ENCODE data around the gene OR7G3.

The OR7G3 gene

DNA sequence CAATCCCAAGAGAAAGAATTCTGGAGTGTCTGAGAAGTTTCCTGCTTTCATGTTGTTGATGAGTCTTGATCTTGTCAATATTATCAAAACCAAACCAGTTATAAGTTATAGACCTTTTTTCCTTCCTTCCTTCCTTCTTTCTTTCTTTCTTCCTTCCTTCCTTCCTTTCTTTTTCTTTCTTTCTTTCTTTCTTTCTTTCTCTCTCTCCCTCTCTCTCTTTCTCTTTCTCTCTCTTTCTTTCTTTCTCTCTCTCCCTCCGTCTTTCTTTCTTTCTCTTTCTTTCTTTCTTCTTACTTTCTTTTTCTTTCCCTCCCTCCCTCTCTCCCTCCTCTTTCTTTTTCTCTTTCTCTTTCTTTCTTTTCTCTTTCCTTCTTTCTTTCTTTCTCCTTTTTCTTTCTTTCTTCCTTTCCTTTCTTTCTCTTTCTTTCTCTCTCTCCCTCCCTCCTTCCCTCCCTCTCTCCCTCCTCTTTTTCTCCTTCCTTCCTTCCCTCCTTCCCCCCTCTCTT lies at the start of gene OR7G3:
Gene OR7G3 (minus strand): TSS at position 51 of the 506 bp plus-strand sequence. CDS start 0 bp downstream, at position 51.
- no peak for DNase-seq

DNA sequence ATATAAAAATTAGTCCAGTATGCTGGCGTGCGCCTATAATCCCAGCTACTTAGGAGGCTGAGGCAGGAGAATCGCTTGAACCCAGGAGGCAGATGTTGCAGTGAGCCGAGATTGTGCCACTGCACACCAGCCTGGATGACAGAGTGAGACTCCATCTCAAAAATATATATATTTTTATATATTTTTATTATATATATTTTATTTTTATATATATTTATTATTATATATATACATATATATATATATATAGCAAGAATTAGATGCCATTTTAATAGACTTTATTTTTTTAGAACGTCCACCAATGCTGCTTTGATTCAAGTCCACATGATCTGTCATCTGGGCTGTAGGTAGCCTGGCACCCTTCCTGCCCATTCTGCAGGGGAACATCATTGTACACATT lies 48.6 kb upstream of the OR7G3 start:
- no peak for DNase-seq

DNA sequence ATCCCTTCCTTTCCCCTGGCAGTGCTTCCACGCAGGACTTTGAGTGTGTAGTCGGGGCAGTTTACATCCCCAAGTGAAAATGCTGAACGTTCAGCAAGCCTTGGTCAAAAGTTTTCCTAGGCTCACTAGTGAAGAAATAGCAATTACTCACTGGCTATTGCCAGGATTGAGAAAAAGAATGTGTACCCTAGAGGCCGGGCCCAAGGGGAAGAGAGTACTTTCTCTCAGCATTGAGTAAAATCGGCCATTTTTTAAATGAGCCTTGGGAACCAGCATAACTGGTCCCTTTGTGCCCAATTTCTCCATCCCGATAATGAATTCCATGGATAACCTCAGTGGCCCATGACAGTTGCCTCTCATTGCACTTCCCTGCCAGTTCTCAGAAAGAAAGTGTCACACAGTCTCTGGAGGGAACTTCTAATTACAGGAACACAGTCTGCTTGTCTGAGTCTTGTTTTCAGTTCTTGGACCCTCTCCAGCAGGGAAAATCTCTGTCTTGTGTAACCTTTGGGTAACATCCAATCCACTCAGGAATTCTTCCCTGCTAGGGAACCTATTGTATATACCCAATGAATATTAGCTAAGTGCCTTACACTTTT lies 44.7 kb upstream of the OR7G3 start:
- no peak for DNase-seq

GRCh38 chr19:9166846-9167245 lies 40.1 kb upstream of the OR7G3 start:
- DNase-seq, result no peak

- DNase-seq, result no peak
These were observed 38.5 kb upstream of the OR7G3 start for GRCh38 chr19:9165261-9165660.

DNA sequence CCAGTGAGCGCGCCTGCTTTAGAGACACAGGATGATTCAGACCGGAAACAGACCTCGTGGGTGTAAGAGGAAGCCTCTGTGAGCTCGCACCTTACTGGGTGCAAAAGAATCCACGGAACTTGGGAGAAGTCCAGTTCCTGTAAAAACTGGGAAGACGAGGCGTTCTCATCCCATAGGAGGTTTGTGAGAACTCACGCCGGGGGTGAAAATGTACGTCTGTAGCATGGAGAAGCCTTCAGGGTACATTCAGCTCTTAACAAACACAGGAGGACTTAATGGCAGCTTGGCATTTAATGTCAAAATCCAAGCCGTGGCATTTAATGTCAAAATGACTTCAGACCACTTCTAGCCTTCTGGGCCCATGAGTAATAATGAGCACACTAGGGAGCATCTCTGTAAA lies 34.7 kb upstream of the OR7G3 start:
- no peak for DNase-seq

DNA sequence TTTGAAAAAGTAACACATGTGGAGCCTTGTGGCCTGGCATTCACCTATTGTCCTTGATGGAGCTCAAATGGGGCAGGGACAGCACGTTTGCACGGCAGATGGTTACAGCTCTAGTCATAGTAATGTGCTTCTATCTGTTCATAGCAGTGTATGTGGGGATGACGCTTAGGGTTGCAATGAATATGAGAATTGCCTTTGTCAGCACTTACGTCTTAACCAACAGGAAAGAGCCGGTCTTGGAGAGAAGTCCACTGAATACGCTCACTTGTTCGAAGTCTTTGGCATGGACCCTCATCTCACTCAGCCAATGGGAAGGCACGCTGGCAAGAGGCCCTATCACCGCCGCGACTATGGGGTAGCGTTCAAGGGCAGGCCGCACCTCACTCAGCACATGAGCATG lies 33.1 kb upstream of the OR7G3 start:
- DNase-seq, result no peak

DNA sequence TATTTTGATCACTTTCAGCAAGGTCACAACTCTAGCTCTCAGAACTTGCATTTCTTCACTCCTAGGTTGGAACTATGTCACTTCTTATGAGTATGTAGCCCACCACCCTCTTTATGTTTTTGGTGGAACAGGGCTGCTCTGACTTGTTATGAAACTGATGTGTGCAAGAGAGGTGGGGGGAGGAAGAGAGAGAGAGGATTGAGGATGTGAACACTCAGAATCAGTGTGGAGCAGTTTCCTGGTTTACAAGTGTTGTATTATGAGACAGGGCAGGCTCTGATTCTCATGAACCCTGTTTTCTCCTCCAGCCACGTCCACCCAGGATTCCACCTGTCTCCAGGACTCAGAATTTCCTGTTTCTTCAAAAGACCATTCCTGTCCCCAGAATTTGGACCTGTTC lies 29.6 kb upstream of the OR7G3 start:
- no peak for DNase-seq

GRCh38 chr19:9155591-9155990 lies 28.8 kb upstream of the OR7G3 start:
- DNase-seq, result no peak

DNA sequence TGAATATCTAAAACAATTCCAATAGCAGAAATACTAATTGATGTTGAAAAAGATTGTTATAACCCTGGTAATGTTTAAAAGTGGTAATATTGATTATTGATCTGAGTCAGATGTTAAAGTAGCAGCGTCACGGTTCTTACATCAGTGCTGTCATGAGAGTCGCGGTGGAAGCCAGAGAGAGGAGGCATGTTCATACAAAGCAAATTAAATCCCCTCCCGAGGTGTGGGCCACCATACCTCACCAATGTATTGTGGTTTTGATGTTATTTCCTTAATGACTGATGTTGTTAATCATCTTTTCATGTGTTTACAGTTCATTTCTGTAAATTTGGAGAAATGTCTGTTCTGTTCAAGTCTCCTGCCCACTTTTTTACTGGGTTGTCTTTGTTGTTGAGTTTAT lies 24.6 kb upstream of the OR7G3 start:
- no peak for DNase-seq

GRCh38 chr19:9150650-9151049 lies 23.9 kb upstream of the OR7G3 start:
- DNase-seq, result no peak

- DNase-seq, result no peak
These were observed 23.2 kb upstream of the OR7G3 start for GRCh38 chr19:9149997-9150396.

- no peak for DNase-seq
These were observed 21.9 kb upstream of the OR7G3 start for GRCh38 chr19:9148697-9149096.

DNA sequence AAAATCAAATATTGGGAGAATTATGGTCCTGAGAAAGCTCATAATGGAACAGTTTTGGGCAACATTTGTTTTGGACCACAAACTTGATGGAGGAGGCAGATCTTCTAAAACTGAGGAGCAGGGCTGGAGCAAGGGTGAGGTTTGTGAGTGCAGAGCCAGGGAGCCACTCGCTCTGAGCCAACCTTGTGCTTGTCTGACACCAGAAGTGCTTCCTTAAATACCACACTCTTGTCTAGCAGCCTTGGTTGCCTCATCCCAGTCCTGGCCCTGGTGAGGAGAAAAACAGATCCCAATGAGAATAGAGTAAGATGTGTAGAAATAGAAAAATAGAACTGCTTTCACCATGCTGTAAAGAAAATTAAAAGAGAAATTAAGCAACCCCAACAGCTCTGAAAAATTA lies 20.1 kb upstream of the OR7G3 start:
- no peak for DNase-seq

DNA sequence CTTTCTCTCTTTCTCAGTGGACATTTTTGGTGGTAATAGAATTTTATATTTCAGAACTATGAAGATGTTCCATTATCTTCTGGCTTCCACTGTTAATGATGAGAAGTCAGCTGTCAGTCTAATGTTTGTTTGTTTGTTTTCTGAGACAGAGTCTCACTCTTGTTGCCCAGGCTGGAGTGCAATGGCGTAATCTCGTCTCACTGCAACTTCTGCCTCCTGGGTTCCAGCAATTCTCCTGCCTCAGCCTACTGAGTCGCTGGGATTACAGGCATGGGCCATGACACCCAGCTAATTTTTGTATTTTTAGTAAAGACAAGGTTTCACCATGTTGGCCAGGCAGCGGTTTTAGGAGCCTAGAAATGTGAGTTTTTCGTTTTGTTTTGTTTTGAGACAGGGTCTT lies 18.2 kb upstream of the OR7G3 start:
- no peak for DNase-seq

GRCh38 chr19:9140159-9140874 lies 13.6 kb upstream of the OR7G3 start, which contains the start of gene ZNF317:
ZNF317 (plus strand) TSS chr19:9140397; CDS start chr19:9156017, 15,620 bp downstream.
- peak; percentile 76 for DNase-seq

DNA sequence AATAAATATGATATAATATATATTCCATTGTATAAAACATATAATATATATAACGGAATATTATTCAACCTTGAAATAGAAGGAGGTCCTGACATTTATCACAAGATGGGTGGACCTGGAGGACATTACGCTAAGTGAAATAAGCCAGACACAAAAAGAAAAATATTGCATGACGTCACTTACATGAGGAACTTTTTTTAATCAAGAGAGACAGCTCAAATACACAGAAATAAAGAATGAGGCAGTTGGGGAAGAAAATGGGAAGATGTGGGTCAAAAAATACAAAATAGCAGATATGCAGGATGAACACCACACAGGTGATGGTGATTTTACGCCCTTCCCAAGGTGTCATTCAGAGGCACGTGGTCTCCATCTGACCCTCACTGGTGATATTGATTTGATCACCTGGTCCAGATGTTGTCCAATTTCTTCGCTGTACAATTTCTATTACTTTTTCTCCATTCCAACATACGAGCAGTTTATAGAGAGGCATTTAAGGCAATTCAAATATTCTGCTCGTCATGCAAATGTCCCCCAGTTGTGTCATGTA lies 12.9 kb upstream of the OR7G3 start:
- no peak for DNase-seq

DNA sequence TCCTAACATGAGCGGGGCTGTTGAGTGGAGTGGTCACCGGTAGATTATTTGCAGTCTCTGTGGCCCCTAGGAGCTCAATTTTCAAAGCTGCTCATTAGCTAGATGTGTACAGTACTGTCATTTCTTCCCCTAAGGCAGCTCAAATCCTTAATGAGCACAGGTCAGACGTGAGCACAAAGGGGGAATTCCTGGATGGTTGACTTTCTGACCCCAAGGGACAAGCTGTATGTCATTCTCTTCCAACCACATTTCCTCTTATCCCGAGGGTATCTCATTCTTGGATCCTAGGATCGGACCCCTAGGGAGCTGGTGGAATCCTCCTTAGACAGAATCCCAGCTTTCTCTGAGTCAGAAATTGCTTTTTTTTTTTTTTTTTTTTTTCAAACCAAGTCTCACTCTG lies 5.7 kb upstream of the OR7G3 start:
- no peak for DNase-seq

GRCh38 chr19:9130965-9131364 lies 4.2 kb upstream of the OR7G3 start:
- DNase-seq, result no peak

DNA sequence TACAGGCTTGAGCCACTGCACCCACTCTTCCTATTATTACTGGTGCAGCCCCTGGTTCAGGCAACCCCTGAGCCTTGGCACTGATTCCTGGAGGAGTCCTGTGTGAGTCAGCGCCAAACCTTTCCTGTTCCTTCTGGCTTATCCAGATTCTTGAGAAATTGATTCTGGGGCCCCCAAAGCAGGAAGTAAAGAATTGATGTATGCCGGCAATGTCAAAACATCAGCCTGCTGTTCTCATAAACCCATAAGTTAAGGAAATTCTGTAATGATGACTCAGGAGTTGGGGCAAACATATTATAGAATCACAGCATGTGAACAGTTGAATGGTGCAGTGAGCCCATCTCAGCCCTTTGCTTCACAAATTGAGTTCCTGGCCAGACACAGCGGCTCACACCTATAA lies 1.4 kb upstream of the OR7G3 start:
- DNase-seq, result no peak

DNA sequence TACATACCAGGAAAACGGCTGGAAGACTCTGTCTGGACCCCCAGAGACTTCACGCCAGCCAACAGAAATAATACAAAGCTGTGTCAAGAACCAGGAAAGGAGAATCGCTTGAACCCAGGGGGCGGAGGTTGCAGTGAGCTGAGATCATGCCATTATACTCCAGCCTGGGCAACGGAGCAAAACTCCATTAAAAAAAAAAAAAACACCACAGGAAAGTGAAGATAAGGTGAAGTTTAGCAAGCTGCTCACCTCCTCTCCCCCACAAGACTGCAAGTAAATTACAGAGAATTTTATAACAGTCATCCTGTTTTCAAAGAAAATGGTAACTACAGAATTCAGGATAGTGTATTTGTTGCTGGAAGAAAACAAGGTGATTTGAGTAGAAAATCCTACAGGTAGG lies 10.2 kb downstream of the OR7G3 start:
- DNase-seq, result no peak

GRCh38 chr19:9115307-9115813 lies 11.4 kb downstream of the OR7G3 start, which contains the start of gene OR7G1:
OR7G1 (minus strand) TSS chr19:9115763; CDS start chr19:9115763, 0 bp downstream.
- DNase-seq, result no peak

GRCh38 chr19:9109959-9110358 lies 16.8 kb downstream of the OR7G3 start:
- DNase-seq, result no peak

- no peak for DNase-seq
These were observed 19.4 kb downstream of the OR7G3 start, which contains the start of gene OR7G2 for GRCh38 chr19:9107375-9107774. OR7G2 (minus strand) TSS chr19:9107475; CDS start chr19:9103243, 4,232 bp downstream.

All from NCI-H524 treated with DMSO at 0.1 percent for 48 hours (cell line).